GM23338 (cell line): ENCODE results near the gene MRPS34. TPM values are rescaled to one million over a fixed set of nuclear protein-coding genes. Genes with fewer than 3 reads are reported as not detected.
A peak's percentile ranks its signal among the peaks of the same experiment; 100 is the strongest.

ENCODE experiments used
- ATAC-seq: fragments of 200-7000 bp; cut with Tn5 transposase; 3 replicates; pipeline ENCODE4 v1.9.1; 2020
- DNase-seq: peaks from one replicate; pipeline ENCODE4 v3.0.0-alpha.2; 2015; ENCODE audit warnings: low spot score
- H2AFZ ChIP-seq: fragments of 200-600 bp; sonication (generic); 2 replicates; pipeline ENCODE4 v1.8.0; 2016; ENCODE audit warnings: antibody characterized with exemption, mild to moderate bottlenecking, moderate library complexity
- H3F3A ChIP-seq: fragments of 200-600 bp; sonication (generic); replicated peaks from 2 replicates; pipeline ENCODE4 v1.8.0; 2017; ENCODE audit warnings: antibody characterized with exemption, mixed run types, low read depth
- H3K27ac ChIP-seq: fragments of 200-600 bp; sonication (generic); 2 replicates; pipeline ENCODE4 v1.6.1; 2016; ENCODE audit warnings: low read depth
- H3K27me3 ChIP-seq: fragments of 200-600 bp; sonication (generic); 2 replicates; pipeline ENCODE4 v1.8.0; 2016; ENCODE audit warnings: mild to moderate bottlenecking, mixed run types, moderate library complexity; ENCODE audit not compliant: insufficient read depth
- H3K36me3 ChIP-seq: fragments of 200-600 bp; sonication (generic); 2 replicates; pipeline ENCODE4 v1.8.0; 2016; ENCODE audit warnings: mild to moderate bottlenecking; ENCODE audit not compliant: insufficient read depth
- H3K4me1 ChIP-seq: fragments of 200-600 bp; sonication (generic); 2 replicates; pipeline ENCODE4 v1.8.0; 2016; ENCODE audit warnings: mild to moderate bottlenecking, moderate library complexity; ENCODE audit not compliant: insufficient read depth
- H3K4me2 ChIP-seq: fragments of 200-600 bp; sonication (generic); 2 replicates; pipeline ENCODE4 v1.7.1; 2017; ENCODE audit warnings: mixed run types
- H3K4me3 ChIP-seq: fragments of 200-600 bp; sonication (generic); 2 replicates; pipeline ENCODE4 v1.6.1; 2016; ENCODE audit warnings: mixed run types
- H3K79me2 ChIP-seq: fragments of 200-600 bp; sonication (generic); replicated peaks from 2 replicates; pipeline ENCODE4 v1.8.0; 2017; ENCODE audit warnings: mild to moderate bottlenecking; ENCODE audit not compliant: insufficient read depth
- H3K9me2 ChIP-seq: fragments of 200-600 bp; sonication (generic); 2 replicates; pipeline ENCODE4 v1.8.0; 2017; ENCODE audit not compliant: insufficient read depth
- H4K20me1 ChIP-seq: fragments of 200-600 bp; sonication (generic); replicated peaks from 2 replicates; pipeline ENCODE4 v1.8.0; 2017; ENCODE audit warnings: mild to moderate bottlenecking; ENCODE audit not compliant: insufficient read depth
- H3K27ac Mint-ChIP-seq: 2 replicates; pipeline ENCODE4 v1.8.0; 2020; ENCODE audit warnings: inconsistent platforms, mild to moderate bottlenecking, moderate library complexity, mixed read lengths
- H3K27me3 Mint-ChIP-seq: 3 replicates; pipeline ENCODE4 v1.8.0; 2022; ENCODE audit warnings: low read depth, mild to moderate bottlenecking, moderate library complexity, mixed read lengths, inconsistent platforms; ENCODE audit not compliant: insufficient read depth, poor library complexity
- H3K36me3 Mint-ChIP-seq: 3 replicates; pipeline ENCODE4 v1.8.0; 2021; ENCODE audit warnings: low read depth, mild to moderate bottlenecking, inconsistent platforms, moderate library complexity, mixed read lengths
- H3K4me1 Mint-ChIP-seq: 3 replicates; pipeline ENCODE4 v1.8.0; 2020; ENCODE audit warnings: mild to moderate bottlenecking, inconsistent platforms, mixed read lengths
- H3K4me3 Mint-ChIP-seq: 3 replicates; pipeline ENCODE4 v1.8.0; 2021; ENCODE audit warnings: moderate library complexity, mild to moderate bottlenecking, inconsistent platforms, mixed read lengths
- H3K9me3 Mint-ChIP-seq: 3 replicates; pipeline ENCODE4 v1.8.0; 2020; ENCODE audit warnings: moderate library complexity, mild to moderate bottlenecking, inconsistent platforms, mixed read lengths
- CREB1 ChIP-seq: fragments of 250-450 bp; sonication (Bioruptor Pico); IDR thresholded peaks from 2 replicates; pipeline ENCODE4 v1.5.0; 2020; ENCODE audit warnings: low read depth, mild to moderate bottlenecking, moderate library complexity
- EZH2 ChIP-seq: fragments of 200-600 bp; sonication (generic); IDR thresholded peaks from one replicate; pipeline ENCODE4 v1.8.0; 2017; ENCODE audit warnings: antibody characterized with exemption, mild to moderate bottlenecking, low read depth; ENCODE audit not compliant: unreplicated experiment
- EZH2phosphoT487 ChIP-seq: fragments of 200-600 bp; sonication (generic); IDR thresholded peaks from one replicate; pipeline ENCODE4 v1.8.1; 2018; ENCODE audit warnings: antibody characterized with exemption; ENCODE audit not compliant: unreplicated experiment
- JUNB ChIP-seq: IDR thresholded peaks from one replicate; pipeline ENCODE4 v1.6.1; 2016; ENCODE audit warnings: antibody characterized with exemption; ENCODE audit not compliant: unreplicated experiment
- NANOG ChIP-seq: IDR thresholded peaks from 2 replicates; pipeline ENCODE4 v1.6.1; 2016; ENCODE audit warnings: antibody characterized with exemption, borderline replicate concordance
- POLR2AphosphoS5 ChIP-seq: IDR thresholded peaks from 2 replicates; pipeline ENCODE4 v1.6.1; 2016; ENCODE audit warnings: antibody characterized with exemption, low read depth
- STAT1 ChIP-seq: IDR thresholded peaks from one replicate; pipeline ENCODE4 v1.6.1; 2016; ENCODE audit warnings: antibody characterized with exemption; ENCODE audit not compliant: unreplicated experiment
- ZNF114 ChIP-seq: fragments of 250-450 bp; sonication (Bioruptor Pico); IDR thresholded peaks from 2 replicates; pipeline ENCODE4 v1.5.0; 2020; ENCODE audit warnings: mild to moderate bottlenecking, moderate library complexity
- ZNF331 ChIP-seq: fragments of 250-450 bp; sonication (Bioruptor Pico); IDR thresholded peaks from 2 replicates; pipeline ENCODE4 v1.5.0; 2020; ENCODE audit warnings: low read depth, mild to moderate bottlenecking, moderate library complexity
- polyA plus RNA-seq: library from polyadenylated mRNA; unstranded; fragments of >200 nt; fragmentation: Nextera tagmentation; extraction: Ambion mirVana; gene quantifications from 2 replicates; pipeline ENCODE4 v1.2.1, GENCODE V29; 2016
- total RNA-seq: library from RNA; depleted of rRNA; stranded (reverse); fragments of >200 nt; shearing (Covaris generic); gene quantifications from 2 replicates; pipeline ENCODE4 v1.2.3, GENCODE V29; 2014
- TF ChIP-seq, protein P1 (sequence below), 2 experiments: fragments of 200-600 bp in 1 of 2; sonication (generic) in 1 of 2; conservative IDR thresholded peaks; 2 replicates each; pipeline versions ENCODE4 v1.5.1 to v1.6.1; 2016 to 2017; ENCODE audit warnings: antibody characterized with exemption in 2 of 2, low read depth in 2 of 2, mild to moderate bottlenecking in 2 of 2, moderate library complexity in 1 of 2
- TF ChIP-seq, protein P2 (sequence below): IDR thresholded peaks from one replicate; pipeline ENCODE4 v1.6.1; 2018; ENCODE audit warnings: antibody characterized with exemption; ENCODE audit not compliant: unreplicated experiment
- TF ChIP-seq, protein P3 (sequence below): fragments of 250-450 bp; sonication (Bioruptor Pico); IDR thresholded peaks from 2 replicates; pipeline ENCODE4 v1.5.0; 2020; ENCODE audit warnings: mild to moderate bottlenecking, moderate library complexity
- TF ChIP-seq, protein P4 (sequence below): IDR thresholded peaks from 2 replicates; pipeline ENCODE4 v1.6.1; 2016; ENCODE audit warnings: antibody characterized with exemption

Gene MRPS34
- total and polyA plus RNA-seq, 2 experiments from 2014 or later: 248 to 391 TPM

DNA sequence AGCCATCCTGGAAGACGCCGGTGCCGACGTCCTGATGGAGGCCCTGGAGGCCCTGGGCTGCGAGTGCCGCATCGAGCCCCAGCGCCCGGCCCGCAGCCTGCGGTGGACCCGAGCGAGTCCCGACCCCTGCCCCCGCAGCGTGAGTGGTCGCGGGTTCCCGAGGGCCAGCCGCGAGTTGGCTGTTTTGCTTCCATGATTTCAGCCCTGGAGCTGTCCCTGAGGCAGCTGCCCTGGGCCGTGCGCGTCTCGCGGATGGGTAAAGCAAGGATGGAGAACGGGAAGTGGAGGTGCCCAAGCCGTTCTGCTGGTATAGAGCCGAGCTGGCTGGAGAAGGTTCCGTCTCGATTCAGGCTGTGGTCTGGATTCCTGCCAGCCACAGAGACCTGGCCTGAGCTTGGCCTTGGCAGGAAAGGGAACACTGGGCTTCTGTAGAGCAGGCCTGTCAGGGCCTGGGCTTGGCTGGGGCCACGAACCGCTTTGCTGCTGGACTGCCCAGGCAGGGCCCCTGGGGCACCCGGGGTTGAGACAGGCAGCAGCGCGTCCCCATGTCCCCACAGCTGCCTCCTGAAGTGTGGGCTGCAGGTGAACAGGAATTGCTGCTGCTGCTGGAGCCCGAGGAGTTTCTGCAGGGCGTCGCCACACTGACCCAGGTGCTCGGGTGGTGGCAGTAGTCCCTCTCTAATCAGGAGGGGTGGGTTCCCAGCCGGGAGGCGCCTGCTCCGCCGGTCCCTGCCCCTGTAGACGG is 941 bp upstream of the MRPS34 start:
- peak; percentile 1; the same call in 2 of the 3 replicates for ATAC-seq
- peaks cover 4% of the 10 kb centered on the region; the same call in 2 of the 3 replicates for H3K9me3 Mint-ChIP-seq

More for the DNA sequence above, 941 bp upstream of the MRPS34 start:
- Histone ChIP-seq H3K4me3 (peak overlapping the region; percentile 97), H3K4me2 (peak overlapping the region; percentile 96), H3K4me1 (peaks cover 4% of the 10 kb centered on the region), H3K27ac (no peak overlapping the region), H2AFZ (0 out of 2 replicates have a peak overlapping the region, but pooled peaks have one; percentile 52), H3K36me3 (no peaks in the 10 kb centered on the region), H3K79me2 (peaks cover 15% of the 10 kb centered on the region), H3K27me3 (no peaks in the 10 kb centered on the region), H3F3A (peaks cover 14% of the 10 kb centered on the region; the same call in 1 of the 2 replicates), H3K9me2 (no peaks in the 10 kb centered on the region), H4K20me1 (peaks cover 1% of the 10 kb centered on the region; the same call in 1 of the 2 replicates)
- Mint-ChIP-seq H3K27ac (no peak overlapping the region), H3K36me3 (peaks cover 23% of the 10 kb centered on the region), H3K4me1 (peaks cover 8% of the 10 kb centered on the region), H3K27me3 (peaks cover 25% of the 10 kb centered on the region), H3K4me3 (peak overlapping the region; percentile 99)
- DNase-seq: no peak
- TF ChIP-seq POLR2AphosphoS5: no peak
- TF ChIP-seq ZNF331: no peak
- TF ChIP-seq, protein P1, sequence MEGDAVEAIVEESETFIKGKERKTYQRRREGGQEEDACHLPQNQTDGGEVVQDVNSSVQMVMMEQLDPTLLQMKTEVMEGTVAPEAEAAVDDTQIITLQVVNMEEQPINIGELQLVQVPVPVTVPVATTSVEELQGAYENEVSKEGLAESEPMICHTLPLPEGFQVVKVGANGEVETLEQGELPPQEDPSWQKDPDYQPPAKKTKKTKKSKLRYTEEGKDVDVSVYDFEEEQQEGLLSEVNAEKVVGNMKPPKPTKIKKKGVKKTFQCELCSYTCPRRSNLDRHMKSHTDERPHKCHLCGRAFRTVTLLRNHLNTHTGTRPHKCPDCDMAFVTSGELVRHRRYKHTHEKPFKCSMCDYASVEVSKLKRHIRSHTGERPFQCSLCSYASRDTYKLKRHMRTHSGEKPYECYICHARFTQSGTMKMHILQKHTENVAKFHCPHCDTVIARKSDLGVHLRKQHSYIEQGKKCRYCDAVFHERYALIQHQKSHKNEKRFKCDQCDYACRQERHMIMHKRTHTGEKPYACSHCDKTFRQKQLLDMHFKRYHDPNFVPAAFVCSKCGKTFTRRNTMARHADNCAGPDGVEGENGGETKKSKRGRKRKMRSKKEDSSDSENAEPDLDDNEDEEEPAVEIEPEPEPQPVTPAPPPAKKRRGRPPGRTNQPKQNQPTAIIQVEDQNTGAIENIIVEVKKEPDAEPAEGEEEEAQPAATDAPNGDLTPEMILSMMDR (conservative IDR thresholded peaks at IDR 0.05; ENCODE audit: low read depth in 2 of 2): no peak
- TF ChIP-seq EZH2phosphoT487: no peak
- TF ChIP-seq STAT1: no peak
- no peak for TF ChIP-seq JUNB
- TF ChIP-seq, protein P2, sequence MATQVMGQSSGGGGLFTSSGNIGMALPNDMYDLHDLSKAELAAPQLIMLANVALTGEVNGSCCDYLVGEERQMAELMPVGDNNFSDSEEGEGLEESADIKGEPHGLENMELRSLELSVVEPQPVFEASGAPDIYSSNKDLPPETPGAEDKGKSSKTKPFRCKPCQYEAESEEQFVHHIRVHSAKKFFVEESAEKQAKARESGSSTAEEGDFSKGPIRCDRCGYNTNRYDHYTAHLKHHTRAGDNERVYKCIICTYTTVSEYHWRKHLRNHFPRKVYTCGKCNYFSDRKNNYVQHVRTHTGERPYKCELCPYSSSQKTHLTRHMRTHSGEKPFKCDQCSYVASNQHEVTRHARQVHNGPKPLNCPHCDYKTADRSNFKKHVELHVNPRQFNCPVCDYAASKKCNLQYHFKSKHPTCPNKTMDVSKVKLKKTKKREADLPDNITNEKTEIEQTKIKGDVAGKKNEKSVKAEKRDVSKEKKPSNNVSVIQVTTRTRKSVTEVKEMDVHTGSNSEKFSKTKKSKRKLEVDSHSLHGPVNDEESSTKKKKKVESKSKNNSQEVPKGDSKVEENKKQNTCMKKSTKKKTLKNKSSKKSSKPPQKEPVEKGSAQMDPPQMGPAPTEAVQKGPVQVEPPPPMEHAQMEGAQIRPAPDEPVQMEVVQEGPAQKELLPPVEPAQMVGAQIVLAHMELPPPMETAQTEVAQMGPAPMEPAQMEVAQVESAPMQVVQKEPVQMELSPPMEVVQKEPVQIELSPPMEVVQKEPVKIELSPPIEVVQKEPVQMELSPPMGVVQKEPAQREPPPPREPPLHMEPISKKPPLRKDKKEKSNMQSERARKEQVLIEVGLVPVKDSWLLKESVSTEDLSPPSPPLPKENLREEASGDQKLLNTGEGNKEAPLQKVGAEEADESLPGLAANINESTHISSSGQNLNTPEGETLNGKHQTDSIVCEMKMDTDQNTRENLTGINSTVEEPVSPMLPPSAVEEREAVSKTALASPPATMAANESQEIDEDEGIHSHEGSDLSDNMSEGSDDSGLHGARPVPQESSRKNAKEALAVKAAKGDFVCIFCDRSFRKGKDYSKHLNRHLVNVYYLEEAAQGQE: no peak
- TF ChIP-seq, protein P3, sequence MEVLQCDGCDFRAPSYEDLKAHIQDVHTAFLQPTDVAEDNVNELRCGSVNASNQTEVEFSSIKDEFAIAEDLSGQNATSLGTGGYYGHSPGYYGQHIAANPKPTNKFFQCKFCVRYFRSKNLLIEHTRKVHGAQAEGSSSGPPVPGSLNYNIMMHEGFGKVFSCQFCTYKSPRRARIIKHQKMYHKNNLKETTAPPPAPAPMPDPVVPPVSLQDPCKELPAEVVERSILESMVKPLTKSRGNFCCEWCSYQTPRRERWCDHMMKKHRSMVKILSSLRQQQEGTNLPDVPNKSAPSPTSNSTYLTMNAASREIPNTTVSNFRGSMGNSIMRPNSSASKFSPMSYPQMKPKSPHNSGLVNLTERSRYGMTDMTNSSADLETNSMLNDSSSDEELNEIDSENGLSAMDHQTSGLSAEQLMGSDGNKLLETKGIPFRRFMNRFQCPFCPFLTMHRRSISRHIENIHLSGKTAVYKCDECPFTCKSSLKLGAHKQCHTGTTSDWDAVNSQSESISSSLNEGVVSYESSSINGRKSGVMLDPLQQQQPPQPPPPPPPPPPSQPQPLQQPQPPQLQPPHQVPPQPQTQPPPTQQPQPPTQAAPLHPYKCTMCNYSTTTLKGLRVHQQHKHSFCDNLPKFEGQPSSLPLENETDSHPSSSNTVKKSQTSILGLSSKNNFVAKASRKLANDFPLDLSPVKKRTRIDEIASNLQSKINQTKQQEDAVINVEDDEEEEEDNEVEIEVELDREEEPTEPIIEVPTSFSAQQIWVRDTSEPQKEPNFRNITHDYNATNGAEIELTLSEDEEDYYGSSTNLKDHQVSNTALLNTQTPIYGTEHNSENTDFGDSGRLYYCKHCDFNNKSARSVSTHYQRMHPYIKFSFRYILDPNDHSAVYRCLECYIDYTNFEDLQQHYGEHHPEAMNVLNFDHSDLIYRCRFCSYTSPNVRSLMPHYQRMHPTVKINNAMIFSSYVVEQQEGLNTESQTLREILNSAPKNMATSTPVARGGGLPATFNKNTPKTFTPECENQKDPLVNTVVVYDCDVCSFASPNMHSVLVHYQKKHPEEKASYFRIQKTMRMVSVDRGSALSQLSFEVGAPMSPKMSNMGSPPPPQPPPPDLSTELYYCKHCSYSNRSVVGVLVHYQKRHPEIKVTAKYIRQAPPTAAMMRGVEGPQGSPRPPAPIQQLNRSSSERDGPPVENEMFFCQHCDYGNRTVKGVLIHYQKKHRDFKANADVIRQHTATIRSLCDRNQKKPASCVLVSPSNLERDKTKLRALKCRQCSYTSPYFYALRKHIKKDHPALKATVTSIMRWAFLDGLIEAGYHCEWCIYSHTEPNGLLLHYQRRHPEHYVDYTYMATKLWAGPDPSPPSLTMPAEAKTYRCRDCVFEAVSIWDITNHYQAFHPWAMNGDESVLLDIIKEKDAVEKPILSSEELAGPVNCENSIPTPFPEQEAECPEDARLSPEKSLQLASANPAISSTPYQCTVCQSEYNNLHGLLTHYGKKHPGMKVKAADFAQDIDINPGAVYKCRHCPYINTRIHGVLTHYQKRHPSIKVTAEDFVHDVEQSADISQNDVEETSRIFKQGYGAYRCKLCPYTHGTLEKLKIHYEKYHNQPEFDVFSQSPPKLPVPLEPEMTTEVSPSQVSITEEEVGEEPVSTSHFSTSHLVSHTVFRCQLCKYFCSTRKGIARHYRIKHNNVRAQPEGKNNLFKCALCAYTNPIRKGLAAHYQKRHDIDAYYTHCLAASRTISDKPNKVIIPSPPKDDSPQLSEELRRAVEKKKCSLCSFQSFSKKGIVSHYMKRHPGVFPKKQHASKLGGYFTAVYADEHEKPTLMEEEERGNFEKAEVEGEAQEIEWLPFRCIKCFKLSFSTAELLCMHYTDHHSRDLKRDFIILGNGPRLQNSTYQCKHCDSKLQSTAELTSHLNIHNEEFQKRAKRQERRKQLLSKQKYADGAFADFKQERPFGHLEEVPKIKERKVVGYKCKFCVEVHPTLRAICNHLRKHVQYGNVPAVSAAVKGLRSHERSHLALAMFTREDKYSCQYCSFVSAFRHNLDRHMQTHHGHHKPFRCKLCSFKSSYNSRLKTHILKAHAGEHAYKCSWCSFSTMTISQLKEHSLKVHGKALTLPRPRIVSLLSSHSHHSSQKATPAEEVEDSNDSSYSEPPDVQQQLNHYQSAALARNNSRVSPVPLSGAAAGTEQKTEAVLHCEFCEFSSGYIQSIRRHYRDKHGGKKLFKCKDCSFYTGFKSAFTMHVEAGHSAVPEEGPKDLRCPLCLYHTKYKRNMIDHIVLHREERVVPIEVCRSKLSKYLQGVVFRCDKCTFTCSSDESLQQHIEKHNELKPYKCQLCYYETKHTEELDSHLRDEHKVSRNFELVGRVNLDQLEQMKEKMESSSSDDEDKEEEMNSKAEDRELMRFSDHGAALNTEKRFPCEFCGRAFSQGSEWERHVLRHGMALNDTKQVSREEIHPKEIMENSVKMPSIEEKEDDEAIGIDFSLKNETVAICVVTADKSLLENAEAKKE (CRISPR knock-in tag): no peak
- no peak for TF ChIP-seq ZNF114 (CRISPR knock-in tag)
- no peak for TF ChIP-seq NANOG
- no peak for TF ChIP-seq EZH2
- TF ChIP-seq, protein P4, sequence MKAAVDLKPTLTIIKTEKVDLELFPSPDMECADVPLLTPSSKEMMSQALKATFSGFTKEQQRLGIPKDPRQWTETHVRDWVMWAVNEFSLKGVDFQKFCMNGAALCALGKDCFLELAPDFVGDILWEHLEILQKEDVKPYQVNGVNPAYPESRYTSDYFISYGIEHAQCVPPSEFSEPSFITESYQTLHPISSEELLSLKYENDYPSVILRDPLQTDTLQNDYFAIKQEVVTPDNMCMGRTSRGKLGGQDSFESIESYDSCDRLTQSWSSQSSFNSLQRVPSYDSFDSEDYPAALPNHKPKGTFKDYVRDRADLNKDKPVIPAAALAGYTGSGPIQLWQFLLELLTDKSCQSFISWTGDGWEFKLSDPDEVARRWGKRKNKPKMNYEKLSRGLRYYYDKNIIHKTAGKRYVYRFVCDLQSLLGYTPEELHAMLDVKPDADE: no peak
- TF ChIP-seq CREB1 (CRISPR knock-in tag): no peak
